GM06990 (cell line): ENCODE results near the gene MIEF1.

Source experiments
- DNase-seq: peaks from one replicate; pipeline ENCODE4 v3.0.0-alpha.2; 2011; ENCODE audit not compliant: insufficient read length; ENCODE audit errors: extremely low read depth
- H3K27me3 ChIP-seq: replicated peaks from 2 replicates; pipeline ENCODE4 v1.6.0; 2011; ENCODE audit warnings: low read length; ENCODE audit not compliant: control insufficient read depth, insufficient read depth
- H3K36me3 ChIP-seq: 2 replicates; pipeline ENCODE4 v1.5.1; 2011; ENCODE audit warnings: low read length; ENCODE audit not compliant: control insufficient read depth, insufficient read depth
- H3K4me3 ChIP-seq: replicated peaks from 2 replicates; pipeline ENCODE4 v1.5.1; 2011; ENCODE audit warnings: low read depth, mild to moderate bottlenecking, control low read depth, low read length
- CTCF ChIP-seq: IDR thresholded peaks from 2 replicates; pipeline ENCODE4 v1.5.1; 2011; ENCODE audit warnings: low read length, control low read depth, mild to moderate bottlenecking, inconsistent platforms; ENCODE audit not compliant: insufficient read depth, poor library complexity, severe bottlenecking

The MIEF1 gene

GRCh38 chr22:39469326-39469680 lies 32.8 kb upstream of the MIEF1 start:
- Histone ChIP-seq H3K27me3 (no peaks in the 10 kb centered on the region), H3K36me3 (peaks cover 12% of the 10 kb centered on the region), H3K4me3 (no peak overlapping the region)
- DNase-seq: no peak
- no peak for TF ChIP-seq CTCF

- no peak for DNase-seq
- H3K4me3 ChIP-seq: no peak overlapping the region
- no peak for TF ChIP-seq CTCF
These were observed 32.2 kb upstream of the MIEF1 start for GRCh38 chr22:39469681-39470450.

GRCh38 chr22:39470451-39471291 lies 31.4 kb upstream of the MIEF1 start:
- no peak for DNase-seq
- H3K4me3 ChIP-seq: no peak overlapping the region
- no peaks in the 10 kb centered on the region for H3K27me3 ChIP-seq
- no peak for TF ChIP-seq CTCF
- H3K36me3 ChIP-seq: peaks cover 15% of the 10 kb centered on the region

More at GRCh38 chr22:39469681-39470450, 32.2 kb upstream of the MIEF1 start:
- Histone ChIP-seq H3K36me3 (peaks cover 15% of the 10 kb centered on the region), H3K27me3 (no peaks in the 10 kb centered on the region)

- Histone ChIP-seq H3K4me3 (peak overlapping the region; percentile 16; the same call in 1 of the 2 replicates), H3K36me3 (peaks cover 19% of the 10 kb centered on the region), H3K27me3 (no peaks in the 10 kb centered on the region)
- no peak for TF ChIP-seq CTCF
- peak; percentile 63 for DNase-seq
These were observed 30.5 kb upstream of the MIEF1 start for GRCh38 chr22:39471381-39472141.

- TF ChIP-seq CTCF: no peak
- peaks cover 25% of the 10 kb centered on the region for H3K36me3 ChIP-seq
- no peak for DNase-seq
- H3K27me3 ChIP-seq: no peaks in the 10 kb centered on the region
- H3K4me3 ChIP-seq: no peak overlapping the region
These were observed 29.2 kb upstream of the MIEF1 start for GRCh38 chr22:39472570-39473556.
